Sigmoid colon (tissue), 7 donors: Measurements from ENCODE around the gene SPOCK2. TPM values are rescaled to one million over a fixed set of nuclear protein-coding genes. Genes with fewer than 3 reads are reported as not detected.

Experiments
- DNase-seq: peaks from one replicate; pipeline ENCODE4 v3.0.0-alpha.2; 2019
- H3K27ac ChIP-seq, 4 donors: fragments of 200-600 bp; sonication (generic); one replicate each; pipeline ENCODE4 v1.5.1; 2016 to 2019; ENCODE audit warnings: mild to moderate bottlenecking in 1 of 4
- H3K27me3 ChIP-seq, 3 donors: fragments of 200-600 bp; sonication (generic); one replicate each; pipeline ENCODE4 v1.5.1; 2019; ENCODE audit warnings: mild to moderate bottlenecking in 1 of 3
- H3K36me3 ChIP-seq, 4 donors: fragments of 200-600 bp; sonication (generic); one replicate each; pipeline ENCODE4 v1.5.1; 2016 to 2019
- H3K4me1 ChIP-seq, 4 donors: fragments of 200-600 bp; sonication (generic); one replicate each; pipeline ENCODE4 v1.5.1; 2017 to 2019
- H3K4me3 ChIP-seq, 4 donors: fragments of 200-600 bp; sonication (generic); one replicate each; pipeline ENCODE4 v1.5.1; 2017 to 2019; ENCODE audit warnings: mild to moderate bottlenecking in 2 of 4, moderate library complexity in 1 of 4
- H3K9me3 ChIP-seq, 4 donors: fragments of 200-600 bp in 3 of 4; sonication (generic) in 3 of 4; one replicate each; pipeline versions ENCODE4 v1.5.1 to v1.6.1; 2013 to 2019
- EP300 ChIP-seq, 4 donors: sonication (generic); formaldehyde crosslinking; IDR thresholded peaks; one replicate each; pipeline ENCODE4 v1.6.1; 2017; ENCODE audit warnings: antibody characterized with exemption in 4 of 4
- POLR2A ChIP-seq, 2 donors: fragments of 450-650 bp; IDR thresholded peaks; one replicate each; pipeline ENCODE4 v1.6.1; 2016; ENCODE audit warnings: antibody characterized with exemption in 2 of 2, mild to moderate bottlenecking in 2 of 2, moderate library complexity in 2 of 2
- POLR2AphosphoS5 ChIP-seq, 4 donors: sonication (generic); formaldehyde crosslinking; IDR thresholded peaks; one replicate each; pipeline ENCODE4 v1.6.1; 2017; ENCODE audit warnings: antibody characterized with exemption in 4 of 4
- WGBS, 2 donors: extraction: QIAGEN DNeasy Blood & Tissue Kit; methylation state at CpG; one replicate each; pipeline ENCODE4 v1.1.7; 2013; 5-methylcytosine and 5-hydroxymethylcytosine counted together
- intact Hi-C: fragments of 100-400 bp; cut with DNase I; formaldehyde crosslinking; loops from one replicate; pipeline ENCODE4 v1.15.1; 2023
- polyA plus RNA-seq, 3 donors: library from polyadenylated mRNA; stranded (reverse); fragments of 200-250 nt; gene quantifications; one replicate each; pipeline ENCODE4 v1.2.3, GENCODE V29; 2013
- total RNA-seq, 4 donors: library from RNA; depleted of rRNA; stranded (reverse); fragments of >200 nt; gene quantifications; one replicate each; pipeline ENCODE4 v1.1.0, GENCODE V29; 2016
- TF ChIP-seq, protein P1 (sequence below), 4 experiments: fragments of 450-650 bp in 3 of 4; fragments of 200-600 bp in 1 of 4; IDR thresholded peaks; one replicate each; pipeline ENCODE4 v1.5.1; 2016 to 2019; ENCODE audit warnings: antibody characterized with exemption in 4 of 4, mild to moderate bottlenecking in 3 of 4, moderate library complexity in 2 of 4
- donor health status: healthy with polysubstance abuse.
- donor health status: Bipolar disorder and iron deficiency.
- donor health status: healthy.

Gene SPOCK2
- total and polyA plus RNA-seq, 7 donors: 0.60 to 59.5 (median 7.8) TPM

- Histone ChIP-seq H3K36me3 (no peaks in the 10 kb centered on the region), H3K4me3 (no peak overlapping the region), H3K4me1 (no peaks in the 10 kb centered on the region), H3K27me3 (peaks cover 0 to 4% (median 0%) of the 10 kb centered on the region in 3 donors), H3K27ac (no peak overlapping the region), H3K9me3 (no peaks in the 10 kb centered on the region)
- intact Hi-C loops: no loop called here
- TF ChIP-seq POLR2A (IDR thresholded peaks at IDR 0.05) (no peak), POLR2AphosphoS5 (IDR thresholded peaks at IDR 0.05) (no peak), EP300 (IDR thresholded peaks at IDR 0.05) (no peak)
- TF ChIP-seq, protein P1, sequence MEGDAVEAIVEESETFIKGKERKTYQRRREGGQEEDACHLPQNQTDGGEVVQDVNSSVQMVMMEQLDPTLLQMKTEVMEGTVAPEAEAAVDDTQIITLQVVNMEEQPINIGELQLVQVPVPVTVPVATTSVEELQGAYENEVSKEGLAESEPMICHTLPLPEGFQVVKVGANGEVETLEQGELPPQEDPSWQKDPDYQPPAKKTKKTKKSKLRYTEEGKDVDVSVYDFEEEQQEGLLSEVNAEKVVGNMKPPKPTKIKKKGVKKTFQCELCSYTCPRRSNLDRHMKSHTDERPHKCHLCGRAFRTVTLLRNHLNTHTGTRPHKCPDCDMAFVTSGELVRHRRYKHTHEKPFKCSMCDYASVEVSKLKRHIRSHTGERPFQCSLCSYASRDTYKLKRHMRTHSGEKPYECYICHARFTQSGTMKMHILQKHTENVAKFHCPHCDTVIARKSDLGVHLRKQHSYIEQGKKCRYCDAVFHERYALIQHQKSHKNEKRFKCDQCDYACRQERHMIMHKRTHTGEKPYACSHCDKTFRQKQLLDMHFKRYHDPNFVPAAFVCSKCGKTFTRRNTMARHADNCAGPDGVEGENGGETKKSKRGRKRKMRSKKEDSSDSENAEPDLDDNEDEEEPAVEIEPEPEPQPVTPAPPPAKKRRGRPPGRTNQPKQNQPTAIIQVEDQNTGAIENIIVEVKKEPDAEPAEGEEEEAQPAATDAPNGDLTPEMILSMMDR (IDR thresholded peaks at IDR 0.05): no peak
- DNase-seq: no peak
- WGBS, 2 donors: 71 to 80% methylated on average over 14 of the region's 14 CpGs
Measured at GRCh38 chr10:72073708-72074573, 14.4 kb downstream of the SPOCK2 start.

- WGBS, 2 donors: 95 to 96% methylated on average over 5 of the region's 5 CpGs
- intact Hi-C loops: no loop called here
Measured at GRCh38 chr10:72072639-72073038, 15.7 kb downstream of the SPOCK2 start.

DNA sequence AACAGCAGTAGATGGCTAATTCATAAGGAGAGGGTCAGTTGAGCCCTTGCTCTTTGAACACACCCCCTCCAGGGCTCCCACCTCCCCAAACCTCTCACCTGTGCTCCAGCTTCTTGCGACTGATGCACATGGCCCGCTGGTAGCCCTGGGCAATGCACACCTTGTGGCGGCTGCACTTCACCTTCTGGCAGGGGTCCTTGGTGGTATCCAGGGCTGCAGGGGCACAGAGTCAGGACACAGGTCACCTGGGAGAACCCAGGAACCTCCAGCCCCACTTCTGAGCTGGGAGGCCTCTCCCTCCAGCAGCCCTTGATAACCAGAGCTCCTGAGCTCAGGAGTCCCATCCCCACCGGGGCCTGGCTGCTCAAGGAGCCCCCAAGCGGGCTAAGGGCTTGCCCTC lies 16.3 kb downstream of the SPOCK2 start:
- Histone ChIP-seq H3K27me3 (peaks cover 0 to 4% (median 0%) of the 10 kb centered on the region in 3 donors), H3K27ac (no peak overlapping the region), H3K4me1 (peaks cover 0 to 9% (median 0%) of the 10 kb centered on the region in 4 donors), H3K9me3 (no peaks in the 10 kb centered on the region), H3K4me3 (no peak overlapping the region), H3K36me3 (no peaks in the 10 kb centered on the region)
- no peak for DNase-seq
- TF ChIP-seq, protein P1 (IDR thresholded peaks at IDR 0.05): no peak
- TF ChIP-seq POLR2A (IDR thresholded peaks at IDR 0.05) (no peak), EP300 (IDR thresholded peaks at IDR 0.05) (no peak), POLR2AphosphoS5 (IDR thresholded peaks at IDR 0.05) (no peak)
- WGBS, 2 donors: 96% methylated on average over 5 of the region's 5 CpGs
- intact Hi-C loops: no loop called here

More at GRCh38 chr10:72072639-72073038, 15.7 kb downstream of the SPOCK2 start:
- peaks cover 0 to 5% (median 0%) of the 10 kb centered on the region in 4 donors for H3K4me1 ChIP-seq
- H3K27me3 ChIP-seq: peaks cover 0 to 4% (median 0%) of the 10 kb centered on the region in 3 donors
- H3K27ac ChIP-seq: no peak overlapping the region
- no peaks in the 10 kb centered on the region for H3K36me3 ChIP-seq
- H3K9me3 ChIP-seq: no peaks in the 10 kb centered on the region
- H3K4me3 ChIP-seq: no peak overlapping the region
- TF ChIP-seq, protein P1 (IDR thresholded peaks at IDR 0.05): no peak
- TF ChIP-seq POLR2A (IDR thresholded peaks at IDR 0.05): no peak
- TF ChIP-seq EP300 (IDR thresholded peaks at IDR 0.05): no peak
- no peak for TF ChIP-seq POLR2AphosphoS5 (IDR thresholded peaks at IDR 0.05)
- no peak for DNase-seq

- intact Hi-C loops: no loop called here
- no peaks in the 10 kb centered on the region for H3K27me3 ChIP-seq
- H3K27ac ChIP-seq: no peak overlapping the region
- peaks cover 0 to 9% (median 0%) of the 10 kb centered on the region in 4 donors for H3K4me1 ChIP-seq
- DNase-seq: no peak
- H3K9me3 ChIP-seq: no peaks in the 10 kb centered on the region
- 72 to 87% methylated on average over 7 of the region's 7 CpGs for WGBS, 2 donors
- no peak overlapping the region for H3K4me3 ChIP-seq
- H3K36me3 ChIP-seq: no peaks in the 10 kb centered on the region
- TF ChIP-seq POLR2AphosphoS5 (IDR thresholded peaks at IDR 0.05): no peak
- TF ChIP-seq, protein P1 (IDR thresholded peaks at IDR 0.05): no peak
- TF ChIP-seq POLR2A (IDR thresholded peaks at IDR 0.05): no peak
- TF ChIP-seq EP300 (IDR thresholded peaks at IDR 0.05): no peak
Measured at GRCh38 chr10:72069751-72070526, 18.4 kb downstream of the SPOCK2 start.
